ENCODE results near the gene PRELID3B. TPM values are rescaled to one million over a fixed set of nuclear protein-coding genes. Genes with fewer than 3 reads are reported as not detected.

The PRELID3B gene
- total and polyA plus RNA-seq, 4 donors = 19.9 to 61.1 (median 41.2) TPM

- DNase-seq = no peak
- H3K4me3 ChIP-seq = no peak overlapping the region
- no peak for ATAC-seq (ENCODE audit: insufficient read depth, low FRiP score)
- H3K27ac ChIP-seq (ENCODE audit: low read depth in 1 of 2, low read length in 1 of 2) = no peak overlapping the region
- no peak for TF ChIP-seq CTCF (IDR thresholded peaks at IDR 0.05; ENCODE audit: control extremely low read depth, extremely low read depth)
- no peaks in the 10 kb centered on the region for H3K27me3 ChIP-seq (ENCODE audit: control insufficient read depth in 3 of 3, insufficient read depth in 3 of 3, low read length in 2 of 3)
- no peaks in the 10 kb centered on the region for H3K9me3 ChIP-seq (ENCODE audit: control insufficient read depth in 4 of 4, insufficient read depth in 3 of 4, low read length in 3 of 4)
- H3K9ac ChIP-seq (ENCODE audit: insufficient read depth in 1 of 2, low read length in 2 of 2) = no peak overlapping the region
- WGBS, 2 donors = 94% methylated on average over 24 of the region's 24 CpGs
- H3K36me3 ChIP-seq (ENCODE audit: control insufficient read depth in 4 of 4, insufficient read depth in 4 of 4, low read length in 4 of 4) = peaks cover 3 to 72% (median 25%) of the 10 kb centered on the region in 4 donors
- peaks cover 0 to 5% (median 0%) of the 10 kb centered on the region in 5 donors for H3K4me1 ChIP-seq (ENCODE audit: control insufficient read depth in 5 of 5, insufficient read depth in 5 of 5, low read length in 5 of 5)
Observed at GRCh38 chr20:58997141-58997770, 45.3 kb downstream of the PRELID3B start.

- Histone ChIP-seq H3K9me3 (ENCODE audit: control insufficient read depth in 4 of 4, insufficient read depth in 3 of 4, low read length in 3 of 4) (no peaks in the 10 kb centered on the region), H3K4me3 (no peak overlapping the region), H3K36me3 (ENCODE audit: control insufficient read depth in 4 of 4, insufficient read depth in 4 of 4, low read length in 4 of 4) (peaks cover 3 to 67% (median 31%) of the 10 kb centered on the region in 4 donors), H3K27me3 (ENCODE audit: control insufficient read depth in 3 of 3, insufficient read depth in 3 of 3, low read length in 2 of 3) (no peaks in the 10 kb centered on the region), H3K9ac (ENCODE audit: insufficient read depth in 1 of 2, low read length in 2 of 2) (no peak overlapping the region), H3K4me1 (ENCODE audit: control insufficient read depth in 5 of 5, insufficient read depth in 5 of 5, low read length in 5 of 5) (peaks cover 0 to 5% (median 0%) of the 10 kb centered on the region in 5 donors), H3K27ac (ENCODE audit: low read depth in 1 of 2, low read length in 1 of 2) (no peak overlapping the region)
- 90 to 93% methylated on average over 12 of the region's 12 CpGs for WGBS, 2 donors
- no peak for TF ChIP-seq CTCF (IDR thresholded peaks at IDR 0.05; ENCODE audit: control extremely low read depth, extremely low read depth)
- no peak for DNase-seq
- no peak for ATAC-seq (ENCODE audit: insufficient read depth, low FRiP score)
Observed at GRCh38 chr20:58996226-58996611, 46.4 kb downstream of the PRELID3B start.

- Histone ChIP-seq H3K4me1 (ENCODE audit: control insufficient read depth in 5 of 5, insufficient read depth in 5 of 5, low read length in 5 of 5) (peaks cover 0 to 5% (median 0%) of the 10 kb centered on the region in 5 donors), H3K27me3 (ENCODE audit: control insufficient read depth in 3 of 3, insufficient read depth in 3 of 3, low read length in 2 of 3) (no peaks in the 10 kb centered on the region), H3K9ac (ENCODE audit: insufficient read depth in 1 of 2, low read length in 2 of 2) (no peak overlapping the region), H3K27ac (ENCODE audit: low read depth in 1 of 2, low read length in 1 of 2) (no peak overlapping the region), H3K4me3 (no peak overlapping the region), H3K9me3 (ENCODE audit: control insufficient read depth in 4 of 4, insufficient read depth in 3 of 4, low read length in 3 of 4) (no peaks in the 10 kb centered on the region), H3K36me3 (ENCODE audit: control insufficient read depth in 4 of 4, insufficient read depth in 4 of 4, low read length in 4 of 4) (peaks cover 3 to 68% (median 36%) of the 10 kb centered on the region in 4 donors)
- DNase-seq = peak in 2 of 3 donors; percentile 48 to 79
- no peak for ATAC-seq (ENCODE audit: insufficient read depth, low FRiP score)
- 82 to 84% methylated on average over 18 of the region's 18 CpGs for WGBS, 2 donors
- no peak for TF ChIP-seq CTCF (IDR thresholded peaks at IDR 0.05; ENCODE audit: control extremely low read depth, extremely low read depth)
Observed at GRCh38 chr20:58995461-58996225, 46.9 kb downstream of the PRELID3B start.
